ENCODE data around the gene XRCC1. TPM values are rescaled to one million over a fixed set of nuclear protein-coding genes. Genes with fewer than 3 reads are reported as not detected.

The XRCC1 gene
- total RNA-seq, 1 experiment from 2014 or later = 45.1 TPM

DNA sequence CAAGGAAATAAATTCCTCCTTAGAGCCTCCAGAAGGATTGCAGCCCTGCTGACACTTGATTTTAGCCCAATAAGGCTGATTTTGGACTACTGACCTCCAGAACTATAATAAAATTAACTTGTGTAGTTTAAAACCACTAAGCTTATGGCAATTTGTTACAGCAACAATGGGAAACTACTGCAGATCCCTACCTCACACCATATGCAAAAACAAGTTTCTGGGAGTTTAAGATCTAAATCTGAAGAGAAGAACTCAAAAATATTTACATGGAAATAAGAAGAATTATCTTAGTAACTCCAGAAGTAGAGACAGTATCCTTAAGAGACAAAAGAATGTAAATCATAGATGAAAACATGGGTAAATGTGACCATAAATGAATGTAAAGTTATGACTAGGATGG, 36.4 kb downstream of the XRCC1 start:
- no peak for DNase-seq
- CTCF ChIA-PET = no interaction called here
- peaks cover 16% of the 10 kb centered on the region for H3F3A ChIP-seq (ENCODE audit: insufficient read depth, low read depth)
- no peak overlapping the region for H3K27ac ChIP-seq
- H2AFZ ChIP-seq = no peak overlapping the region
- H3K4me3 ChIP-seq = no peak overlapping the region
- BruUV-seq (replicated peaks) = no TSS peak
- no peaks in the 10 kb centered on the region for H3K9me3 ChIP-seq (ENCODE audit: insufficient read depth, low read depth)
- H3K4me2 ChIP-seq = no peak overlapping the region
- no peaks in the 10 kb centered on the region for H3K79me2 ChIP-seq (ENCODE audit: low read depth)
- intact Hi-C loops (cut with micrococcal nuclease; ENCODE audit: unreplicated experiment) = no loop called here
- TF ChIP-seq EZH2 (IDR thresholded peaks at IDR 0.05; ENCODE audit: low read depth) = no peak
- TF ChIP-seq CTCF (conservative IDR thresholded peaks at IDR 0.05) = no peak
- no peaks in the 10 kb centered on the region for H3K27me3 ChIP-seq (ENCODE audit: insufficient read depth, low read depth)
- no peaks in the 10 kb centered on the region for H4K20me1 ChIP-seq (ENCODE audit: insufficient read depth)
- no peaks in the 10 kb centered on the region for H3K9me2 ChIP-seq (ENCODE audit: insufficient read depth)
- POLR2A ChIA-PET (ENCODE audit: unreplicated experiment) = no interaction called here
- H3K4me1 ChIP-seq (replicated peaks; ENCODE audit: insufficient read depth) = no peaks in the 10 kb centered on the region
- no peaks in the 10 kb centered on the region for H3K36me3 ChIP-seq (ENCODE audit: low read depth)

DNA sequence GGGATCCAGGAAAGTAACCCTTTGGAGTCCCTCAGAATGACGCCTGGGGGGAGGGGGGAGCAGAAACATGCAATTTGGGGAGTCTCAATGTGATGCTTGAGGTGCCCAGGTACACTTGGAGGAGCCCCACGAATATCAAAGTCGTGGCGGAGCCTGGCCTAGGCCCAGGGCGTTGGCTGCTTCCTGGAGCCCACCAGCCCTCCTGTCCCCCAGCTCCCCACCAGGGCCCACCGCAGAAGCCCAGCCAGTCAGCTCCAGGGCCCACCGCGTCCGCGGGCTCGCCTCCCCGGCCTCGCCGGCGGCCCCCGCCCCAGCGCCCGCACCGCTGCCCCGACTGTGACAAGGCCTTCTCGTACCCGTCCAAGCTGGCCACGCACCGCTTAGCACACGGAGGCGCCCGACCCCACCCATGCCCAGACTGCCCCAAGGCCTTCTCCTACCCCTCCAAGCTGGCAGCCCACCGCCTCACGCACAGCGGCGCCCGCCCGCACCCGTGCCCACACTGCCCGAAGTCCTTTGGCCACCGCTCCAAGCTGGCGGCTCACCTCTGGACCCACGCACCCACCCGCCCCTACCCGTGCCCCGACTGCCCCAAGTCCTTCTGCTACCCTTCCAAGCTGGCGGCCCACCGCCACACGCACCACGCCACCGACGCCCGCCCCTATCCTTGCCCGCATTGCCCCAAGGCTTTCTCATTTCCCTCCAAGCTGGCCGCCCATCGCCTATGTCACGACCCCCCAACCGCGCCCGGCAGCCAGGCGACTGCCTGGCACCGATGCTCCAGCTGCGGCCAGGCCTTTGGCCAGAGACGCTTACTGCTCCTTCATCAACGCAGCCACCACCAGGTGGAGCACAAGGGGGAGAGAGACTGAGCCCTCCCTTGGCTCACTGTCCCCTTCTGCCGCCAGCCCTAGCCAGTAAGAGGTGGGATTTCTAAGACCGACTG, 40.2 kb downstream of the XRCC1 start:
- intact Hi-C loops (cut with micrococcal nuclease; ENCODE audit: unreplicated experiment) = loop anchor here (5.0 kb wide), 1 partner anchor 262 kb away; no protein-coding TSS in a partner anchor
- no peak for TF ChIP-seq EZH2 (IDR thresholded peaks at IDR 0.05; ENCODE audit: low read depth)
- TF ChIP-seq CTCF (conservative IDR thresholded peaks at IDR 0.05) = peak; percentile 48; the same call in 1 of the 2 replicates
- no peaks in the 10 kb centered on the region for H3K9me3 ChIP-seq (ENCODE audit: insufficient read depth, low read depth)
- ChIA-PET CTCF (no interaction called here), POLR2A (ENCODE audit: unreplicated experiment) (no interaction called here)
- H3K79me2 ChIP-seq (ENCODE audit: low read depth) = no peaks in the 10 kb centered on the region
- peaks cover 46% of the 10 kb centered on the region for H3F3A ChIP-seq (ENCODE audit: insufficient read depth, low read depth)
- no peaks in the 10 kb centered on the region for H3K9me2 ChIP-seq (ENCODE audit: insufficient read depth)
- H3K36me3 ChIP-seq (ENCODE audit: low read depth) = no peaks in the 10 kb centered on the region
- H4K20me1 ChIP-seq (ENCODE audit: insufficient read depth) = no peaks in the 10 kb centered on the region
- H2AFZ ChIP-seq = no peak overlapping the region
- H3K27ac ChIP-seq = no peak overlapping the region
- H3K4me2 ChIP-seq = no peak overlapping the region
- peaks cover 12% of the 10 kb centered on the region for H3K4me1 ChIP-seq (replicated peaks; ENCODE audit: insufficient read depth)
- no peaks in the 10 kb centered on the region for H3K27me3 ChIP-seq (ENCODE audit: insufficient read depth, low read depth)
- DNase-seq = no peak
- BruUV-seq (replicated peaks) = no TSS peak
- no peak overlapping the region for H3K4me3 ChIP-seq

DNA sequence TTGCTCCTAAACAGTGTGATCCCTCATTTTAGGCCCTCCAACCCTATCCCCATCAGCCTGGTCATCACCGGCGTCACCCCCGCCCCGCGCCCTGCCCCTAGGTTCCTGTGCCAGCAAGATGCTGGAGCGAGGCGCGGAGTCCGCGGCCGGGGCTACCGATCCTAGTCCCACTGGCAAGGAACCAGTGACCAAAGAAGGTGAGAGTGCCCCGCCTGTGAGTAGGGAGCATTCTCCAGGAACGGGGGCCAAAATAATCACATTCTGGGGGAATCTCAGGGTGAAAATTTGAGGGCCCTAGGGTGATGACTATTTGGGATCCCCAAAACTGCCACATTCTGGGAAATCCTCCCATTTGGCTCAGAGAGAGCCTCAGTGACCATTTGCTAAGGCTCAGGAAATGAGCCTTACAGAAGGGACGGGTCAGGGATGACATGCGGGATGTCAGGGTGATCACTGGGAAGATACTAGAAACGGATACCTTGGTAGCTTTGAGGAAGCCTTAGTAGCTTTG, 41.0 kb downstream of the XRCC1 start:
- intact Hi-C loops (cut with micrococcal nuclease; ENCODE audit: unreplicated experiment) = loop anchor here (5.0 kb wide), 1 partner anchor 263 kb away; no protein-coding TSS in a partner anchor
- H3K27me3 ChIP-seq (ENCODE audit: insufficient read depth, low read depth) = no peaks in the 10 kb centered on the region
- ChIA-PET CTCF (no interaction called here), POLR2A (ENCODE audit: unreplicated experiment) (no interaction called here)
- H4K20me1 ChIP-seq (ENCODE audit: insufficient read depth) = no peaks in the 10 kb centered on the region
- TF ChIP-seq EZH2 (IDR thresholded peaks at IDR 0.05; ENCODE audit: low read depth) (no peak), CTCF (conservative IDR thresholded peaks at IDR 0.05) (no peak)
- H2AFZ ChIP-seq = no peak overlapping the region
- H3K4me1 ChIP-seq (replicated peaks; ENCODE audit: insufficient read depth) = peaks cover 20% of the 10 kb centered on the region
- no peak overlapping the region; the same call in 1 of the 2 replicates for H3K4me3 ChIP-seq
- no TSS peak for BruUV-seq (replicated peaks)
- no peaks in the 10 kb centered on the region for H3K9me2 ChIP-seq (ENCODE audit: insufficient read depth)
- DNase-seq = no peak
- H3K79me2 ChIP-seq (ENCODE audit: low read depth) = no peaks in the 10 kb centered on the region
- peak overlapping the region; percentile 45 for H3K4me2 ChIP-seq
- no peaks in the 10 kb centered on the region for H3K36me3 ChIP-seq (ENCODE audit: low read depth)
- H3K27ac ChIP-seq = no peak overlapping the region
- no peaks in the 10 kb centered on the region for H3K9me3 ChIP-seq (ENCODE audit: insufficient read depth, low read depth)
- H3F3A ChIP-seq (ENCODE audit: insufficient read depth, low read depth) = peaks cover 51% of the 10 kb centered on the region
